Liver (tissue), 9 donors: ENCODE measurements around the gene SH3GL1. TPM values are rescaled to one million over a fixed set of nuclear protein-coding genes. Genes with fewer than 3 reads are reported as not detected.

Experiments used
- DNase-seq: peaks from one replicate; pipeline ENCODE4 v3.0.0-alpha.2; 2017; ENCODE audit warnings: low spot score
- H3K27ac ChIP-seq, 2 donors: one replicate each; pipeline ENCODE4 v1.7.0; 2013; ENCODE audit warnings: inconsistent platforms in 2 of 2, low read length in 2 of 2, control low read depth in 1 of 2, low read depth in 1 of 2, mild to moderate bottlenecking in 1 of 2
- H3K27me3 ChIP-seq, 4 donors: one replicate each; pipeline versions ENCODE4 v1.6.1 to v1.7.0; 2013; ENCODE audit warnings: low read length in 3 of 4, inconsistent platforms in 1 of 4, mild to moderate bottlenecking in 1 of 4, moderate library complexity in 1 of 4; ENCODE audit not compliant: control insufficient read depth in 4 of 4, insufficient read depth in 4 of 4
- H3K36me3 ChIP-seq, 4 donors: one replicate each; pipeline versions ENCODE4 v1.6.1 to v1.7.0; 2013; ENCODE audit warnings: low read length in 3 of 4, mild to moderate bottlenecking in 3 of 4, low read depth in 1 of 4, moderate library complexity in 1 of 4; ENCODE audit not compliant: control insufficient read depth in 4 of 4, insufficient read depth in 3 of 4
- H3K4me1 ChIP-seq, 4 donors: one replicate each; pipeline versions ENCODE4 v1.6.1 to v1.7.0; 2013; ENCODE audit warnings: low read length in 3 of 4, mild to moderate bottlenecking in 3 of 4, moderate library complexity in 1 of 4; ENCODE audit not compliant: control insufficient read depth in 4 of 4, insufficient read depth in 4 of 4
- H3K4me3 ChIP-seq, 3 donors: one replicate each; pipeline versions ENCODE4 v1.6.1 to v1.7.0; 2013; ENCODE audit warnings: low read length in 3 of 3, control low read depth in 1 of 3, low read depth in 1 of 3, mild to moderate bottlenecking in 1 of 3
- H3K9ac ChIP-seq, 2 donors: one replicate each; pipeline ENCODE4 v1.7.0; 2013; ENCODE audit warnings: low read length in 2 of 2, mild to moderate bottlenecking in 2 of 2, moderate library complexity in 2 of 2, control low read depth in 1 of 2, low read depth in 1 of 2
- H3K9me3 ChIP-seq, 4 donors: one replicate each; pipeline versions ENCODE4 v1.6.1 to v1.7.0; 2013; ENCODE audit warnings: low read length in 3 of 4; ENCODE audit not compliant: control insufficient read depth in 4 of 4
- ATF3 ChIP-seq: IDR thresholded peaks from 2 replicates; pipeline ENCODE4 v1.6.1; 2016; ENCODE audit warnings: antibody characterized with exemption
- EGR1 ChIP-seq, 2 donors: IDR thresholded peaks; 2 replicates each; pipeline ENCODE4 v1.6.1; 2016 to 2018; ENCODE audit warnings: antibody characterized with exemption in 2 of 2, low read depth in 2 of 2
- FOXA1 ChIP-seq: IDR thresholded peaks from 2 replicates; pipeline ENCODE4 v1.6.1; 2016; ENCODE audit warnings: antibody characterized with exemption
- FOXA2 ChIP-seq: IDR thresholded peaks from 2 replicates; pipeline ENCODE4 v1.6.1; 2016; ENCODE audit warnings: antibody characterized with exemption
- GABPA ChIP-seq, 2 donors: IDR thresholded peaks in 1 of 2; conservative IDR thresholded peaks in 1 of 2; 2 replicates each; pipeline ENCODE4 v1.6.1; 2016; ENCODE audit warnings: antibody characterized with exemption in 2 of 2, mild to moderate bottlenecking in 1 of 2, moderate library complexity in 1 of 2
- HNF4A ChIP-seq, 2 donors: conservative IDR thresholded peaks; 2 replicates each; pipeline ENCODE4 v1.6.1; 2016; ENCODE audit warnings: antibody characterized with exemption in 2 of 2, mild to moderate bottlenecking in 2 of 2
- HNF4G ChIP-seq: IDR thresholded peaks from 2 replicates; pipeline ENCODE4 v1.6.1; 2016; ENCODE audit warnings: antibody characterized with exemption
- JUND ChIP-seq, 2 donors: IDR thresholded peaks; 2 replicates each; pipeline ENCODE4 v1.6.1; 2016; ENCODE audit warnings: antibody characterized with exemption in 2 of 2
- REST ChIP-seq: IDR thresholded peaks from 2 replicates; pipeline ENCODE4 v1.6.1; 2016; ENCODE audit warnings: antibody characterized with exemption, mild to moderate bottlenecking
- RXRA ChIP-seq, 2 donors: IDR thresholded peaks; 2 replicates each; pipeline ENCODE4 v1.6.1; 2017 to 2018; ENCODE audit warnings: antibody characterized with exemption in 2 of 2, mild to moderate bottlenecking in 1 of 2
- SP1 ChIP-seq: IDR thresholded peaks from 2 replicates; pipeline ENCODE4 v1.6.1; 2018; ENCODE audit warnings: antibody characterized with exemption, mild to moderate bottlenecking
- YY1 ChIP-seq: IDR thresholded peaks from 2 replicates; pipeline ENCODE4 v1.6.1; 2016; ENCODE audit warnings: antibody characterized with exemption, mild to moderate bottlenecking
- WGBS: extraction: QIAGEN DNeasy Blood & Tissue Kit; methylation state at CpG from one replicate; pipeline ENCODE4 v1.1.7; 2013; 5-methylcytosine and 5-hydroxymethylcytosine counted together
- polyA plus RNA-seq, 2 donors: library from polyadenylated mRNA; stranded (reverse) in 1 of 2; unstranded in 1 of 2; fragments of 200-250 nt in 1 of 2; fragments of >200 nt in 1 of 2; fragmentation: Nextera tagmentation in 1 of 2; extraction: Ambion mirVana in 1 of 2; gene quantifications; one replicate each; pipeline versions ENCODE4 v1.2.1 to v1.2.3, GENCODE V29; 2013 to 2015
- total RNA-seq, 2 donors: library from RNA; depleted of rRNA; stranded (reverse); fragments of >200 nt; gene quantifications; one replicate each; pipeline ENCODE4 v1.2.3, GENCODE V29; 2014
- TF ChIP-seq, protein P1 (sequence below): fragments of 150-350 bp; IDR thresholded peaks from 2 replicates; pipeline ENCODE4 v1.5.1; 2017; ENCODE audit warnings: improper control_type of control experiment, low read depth, low read length; ENCODE audit not compliant: missing input control
- TF ChIP-seq, protein P2 (sequence below): IDR thresholded peaks from 2 replicates; pipeline ENCODE4 v1.6.1; 2016; ENCODE audit warnings: antibody characterized with exemption
- donor health status: healthy.
- donor health status: healthy.
- donor health status: healthy.
- donor health status: healthy.
- donor health status: healthy.

SH3GL1 gene
- total and polyA plus RNA-seq, 4 donors: 16.5 to 27.8 (median 18.2) TPM

DNA sequence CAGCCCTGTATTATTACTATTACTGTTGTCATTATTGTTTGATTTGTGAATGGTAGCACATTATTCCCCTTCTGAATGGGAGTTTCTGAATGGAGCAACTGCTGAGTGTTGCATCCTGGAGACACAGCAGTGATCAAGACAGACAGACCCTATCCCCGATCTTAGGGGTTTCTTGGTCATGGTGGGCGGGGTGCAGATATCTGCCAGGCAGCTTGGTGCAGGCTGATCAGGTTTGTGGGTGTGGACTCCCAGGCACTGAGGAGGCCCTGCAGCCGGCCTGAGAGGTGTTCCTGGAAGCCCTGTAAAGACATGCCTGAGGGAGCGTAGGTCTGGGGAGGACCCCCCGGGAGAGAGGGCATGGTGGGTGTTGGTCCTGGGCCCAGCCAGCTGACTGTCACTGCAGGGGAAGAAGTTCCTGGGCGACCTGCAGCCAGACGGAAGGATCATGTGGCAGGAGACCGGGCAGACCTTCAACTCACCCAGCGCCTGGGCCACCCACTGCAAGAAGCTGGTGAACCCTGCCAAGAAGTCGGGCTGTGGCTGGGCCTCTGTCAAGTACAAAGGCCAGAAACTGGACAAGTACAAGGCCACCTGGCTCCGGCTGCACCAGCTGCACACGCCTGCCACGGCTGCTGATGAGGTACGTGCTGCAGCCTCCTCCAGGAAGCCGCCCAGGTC is 54.9 kb downstream of the SH3GL1 start:
- TF ChIP-seq YY1: no peak
- peak; percentile 51 for TF ChIP-seq SP1
- no peak for TF ChIP-seq ATF3
- TF ChIP-seq, protein P1, sequence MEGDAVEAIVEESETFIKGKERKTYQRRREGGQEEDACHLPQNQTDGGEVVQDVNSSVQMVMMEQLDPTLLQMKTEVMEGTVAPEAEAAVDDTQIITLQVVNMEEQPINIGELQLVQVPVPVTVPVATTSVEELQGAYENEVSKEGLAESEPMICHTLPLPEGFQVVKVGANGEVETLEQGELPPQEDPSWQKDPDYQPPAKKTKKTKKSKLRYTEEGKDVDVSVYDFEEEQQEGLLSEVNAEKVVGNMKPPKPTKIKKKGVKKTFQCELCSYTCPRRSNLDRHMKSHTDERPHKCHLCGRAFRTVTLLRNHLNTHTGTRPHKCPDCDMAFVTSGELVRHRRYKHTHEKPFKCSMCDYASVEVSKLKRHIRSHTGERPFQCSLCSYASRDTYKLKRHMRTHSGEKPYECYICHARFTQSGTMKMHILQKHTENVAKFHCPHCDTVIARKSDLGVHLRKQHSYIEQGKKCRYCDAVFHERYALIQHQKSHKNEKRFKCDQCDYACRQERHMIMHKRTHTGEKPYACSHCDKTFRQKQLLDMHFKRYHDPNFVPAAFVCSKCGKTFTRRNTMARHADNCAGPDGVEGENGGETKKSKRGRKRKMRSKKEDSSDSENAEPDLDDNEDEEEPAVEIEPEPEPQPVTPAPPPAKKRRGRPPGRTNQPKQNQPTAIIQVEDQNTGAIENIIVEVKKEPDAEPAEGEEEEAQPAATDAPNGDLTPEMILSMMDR: no peak
- no peak for TF ChIP-seq GABPA (IDR thresholded peaks at IDR 0.05 in 1 of 2, conservative IDR thresholded peaks at IDR 0.05 in 1 of 2)
- TF ChIP-seq FOXA1: peak; percentile 66
- peak; percentile 45 to 91 for TF ChIP-seq RXRA (IDR thresholded peaks at IDR 0.05)
- TF ChIP-seq FOXA2: peak; percentile 25
- TF ChIP-seq EGR1 (IDR thresholded peaks at IDR 0.05; ENCODE audit: low read depth in 2 of 2): peak in 1 of 2 donors; percentile 51
- peak; percentile 80 to 92 for TF ChIP-seq HNF4A (conservative IDR thresholded peaks at IDR 0.05)
- peak; percentile 48 for TF ChIP-seq REST
- TF ChIP-seq, protein P2, sequence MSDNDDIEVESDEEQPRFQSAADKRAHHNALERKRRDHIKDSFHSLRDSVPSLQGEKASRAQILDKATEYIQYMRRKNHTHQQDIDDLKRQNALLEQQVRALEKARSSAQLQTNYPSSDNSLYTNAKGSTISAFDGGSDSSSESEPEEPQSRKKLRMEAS: peak; percentile 74
- peak; percentile 8 for TF ChIP-seq HNF4G
- TF ChIP-seq JUND (IDR thresholded peaks at IDR 0.05): peak in 1 of 2 donors; percentile 30
- peak; percentile 44 for DNase-seq
- 54% methylated on average over 15 of the region's 15 CpGs for WGBS
- H3K9me3 ChIP-seq: no peaks in the 10 kb centered on the region
- H3K27me3 ChIP-seq: no peaks in the 10 kb centered on the region
- peaks cover 0 to 2% (median 0%) of the 10 kb centered on the region in 4 donors for H3K36me3 ChIP-seq
- peaks cover 8 to 44% (median 34%) of the 10 kb centered on the region in 4 donors for H3K4me1 ChIP-seq
- no peak overlapping the region for H3K9ac ChIP-seq
- H3K27ac ChIP-seq: peak overlapping the region; percentile 31 to 53
- H3K4me3 ChIP-seq: no peak overlapping the region

DNA sequence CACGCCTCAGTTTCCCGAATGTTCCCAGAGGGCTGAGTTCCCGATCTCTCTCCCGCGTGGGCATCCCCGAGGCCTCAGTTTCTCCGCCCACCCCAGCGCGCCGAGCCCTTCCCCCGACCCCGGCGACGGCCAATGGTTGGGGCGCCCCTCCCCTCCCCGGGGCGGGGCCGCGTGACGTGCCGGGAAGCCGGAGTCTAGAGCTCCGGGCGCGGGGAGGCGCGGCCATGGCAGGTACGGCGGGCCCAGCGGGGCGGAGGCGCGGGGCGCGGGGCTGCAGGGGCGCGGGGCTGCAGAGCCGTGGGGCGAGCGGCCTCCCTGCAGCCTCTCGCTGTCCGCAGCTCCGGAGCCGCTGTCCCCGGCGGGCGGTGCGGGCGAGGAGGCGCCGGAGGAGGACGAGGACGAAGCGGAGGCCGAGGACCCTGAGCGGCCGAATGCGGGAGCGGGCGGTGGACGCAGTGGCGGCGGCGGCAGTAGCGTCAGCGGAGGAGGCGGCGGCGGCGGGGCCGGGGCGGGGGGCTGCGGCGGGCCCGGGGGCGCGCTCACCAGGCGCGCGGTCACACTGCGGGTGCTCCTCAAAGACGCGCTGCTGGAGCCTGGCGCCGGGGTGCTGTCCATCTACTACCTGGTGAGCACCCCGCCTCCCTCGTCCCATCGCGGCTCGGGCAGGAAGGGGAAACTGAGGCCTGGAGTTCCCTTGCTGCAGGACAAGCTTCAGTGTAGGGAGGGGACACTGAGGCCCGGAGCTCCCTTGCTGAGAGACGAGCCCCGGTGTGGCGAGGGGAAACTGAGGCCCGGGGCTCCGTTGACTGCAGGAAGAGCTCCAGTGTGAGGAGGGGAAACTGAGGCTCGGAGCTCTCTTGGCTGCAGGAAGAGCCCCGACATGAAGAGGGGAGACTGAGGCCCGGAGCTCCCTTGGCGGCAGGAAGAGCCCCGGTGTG is 56.7 kb downstream of the SH3GL1 start, which contains the start of gene MPND:
Gene MPND (plus strand): TSS at position 193 of the 938 bp plus-strand sequence. CDS start 32 bp downstream, at position 225.
- peak within 1 kb of the TSS; percentile 93 to 95 for H3K27ac ChIP-seq
- peaks cover 8 to 57% (median 47%) of the 10 kb centered on the region in 4 donors for H3K4me1 ChIP-seq
- peak; percentile 92 for DNase-seq
- H3K9me3 ChIP-seq: no peaks in the 10 kb centered on the region
- whole genome bisulfite sequencing: 4% methylated on average over 101 of the region's 101 CpGs
- H3K36me3 ChIP-seq: peaks cover 0 to 2% (median 0%) of the 10 kb centered on the region in 4 donors
- H3K27me3 ChIP-seq: no peaks in the 10 kb centered on the region
- TF ChIP-seq REST: peak; percentile 36
- no peak for TF ChIP-seq HNF4A (conservative IDR thresholded peaks at IDR 0.05)
- peak within 1 kb of the TSS; percentile 10 to 75 for H3K9ac ChIP-seq
- peak within 1 kb of the TSS; percentile 69 to 84 (median 82) for H3K4me3 ChIP-seq
